ENCODE results near the gene KSR1.

GRCh38 chr17:27609611-27610303 is 153.5 kb downstream of the KSR1 start:
- TF ChIP-seq CTCF (IDR thresholded peaks at IDR 0.05) (peak in 4 of 6 experiments; percentile 26 to 37 (median 32)), POLR2AphosphoS5 (IDR thresholded peaks at IDR 0.05) (no peak), POLR2A (IDR thresholded peaks at IDR 0.05) (no peak)

Data from upper lobe of left lung (tissue), 4 donors.